Measurements from ENCODE around the gene TMEM39B.

Gene TMEM39B

DNA sequence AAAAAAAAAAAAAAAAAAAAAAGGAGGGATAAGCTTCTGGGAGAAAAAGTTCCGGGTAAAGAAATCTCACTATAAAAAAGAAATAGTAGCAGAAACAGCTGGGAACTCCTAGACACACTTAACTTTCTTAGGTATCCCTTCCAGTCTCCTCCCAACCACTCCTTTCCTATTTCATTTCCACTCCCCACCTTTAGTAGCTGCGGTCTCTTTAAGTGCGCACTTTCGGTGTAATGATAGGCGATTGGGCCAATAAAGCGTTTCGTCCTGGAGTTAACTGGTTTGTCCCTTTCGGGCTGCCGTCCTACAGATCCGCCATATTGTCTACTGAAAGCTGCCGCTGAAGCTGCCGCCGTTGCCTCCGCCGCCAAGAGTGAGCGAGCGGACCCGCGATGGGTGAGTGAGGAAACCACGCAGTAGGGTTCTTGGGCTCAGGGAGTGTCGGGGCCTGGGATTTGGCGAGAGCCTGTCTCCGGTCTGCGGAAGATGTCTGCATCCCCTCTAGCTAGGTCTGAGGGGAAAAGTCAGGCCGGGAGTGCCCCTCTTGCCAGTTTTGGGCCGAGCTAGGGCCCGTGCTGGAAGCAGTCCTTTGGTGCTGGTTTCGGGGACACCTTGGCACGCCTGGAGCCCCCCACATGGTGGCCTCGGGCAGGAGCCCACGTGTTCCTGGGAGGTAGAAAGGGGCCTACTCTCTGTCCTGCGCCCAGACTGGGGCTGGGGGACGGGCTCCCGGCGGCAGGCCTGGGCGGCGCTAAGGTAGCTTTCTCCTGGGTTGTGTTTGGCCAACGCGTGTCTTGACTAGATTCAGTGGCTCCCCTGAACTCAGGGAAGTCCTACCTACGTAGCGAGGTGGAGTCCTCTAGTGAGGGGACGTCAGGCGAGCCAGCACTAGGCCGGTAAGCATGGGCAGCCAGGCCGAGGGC is 35.3 kb downstream of the TMEM39B start, which contains the start of gene KPNA6:
Gene KPNA6, plus strand, starts transcription at position 315 of the 920 bp plus-strand sequence. Its CDS starts 75 bp downstream, at position 390.
- no peak for TF ChIP-seq EZH2 (IDR thresholded peaks at IDR 0.05; ENCODE audit: borderline replicate concordance, low read length)
- TF ChIP-seq, protein P1, sequence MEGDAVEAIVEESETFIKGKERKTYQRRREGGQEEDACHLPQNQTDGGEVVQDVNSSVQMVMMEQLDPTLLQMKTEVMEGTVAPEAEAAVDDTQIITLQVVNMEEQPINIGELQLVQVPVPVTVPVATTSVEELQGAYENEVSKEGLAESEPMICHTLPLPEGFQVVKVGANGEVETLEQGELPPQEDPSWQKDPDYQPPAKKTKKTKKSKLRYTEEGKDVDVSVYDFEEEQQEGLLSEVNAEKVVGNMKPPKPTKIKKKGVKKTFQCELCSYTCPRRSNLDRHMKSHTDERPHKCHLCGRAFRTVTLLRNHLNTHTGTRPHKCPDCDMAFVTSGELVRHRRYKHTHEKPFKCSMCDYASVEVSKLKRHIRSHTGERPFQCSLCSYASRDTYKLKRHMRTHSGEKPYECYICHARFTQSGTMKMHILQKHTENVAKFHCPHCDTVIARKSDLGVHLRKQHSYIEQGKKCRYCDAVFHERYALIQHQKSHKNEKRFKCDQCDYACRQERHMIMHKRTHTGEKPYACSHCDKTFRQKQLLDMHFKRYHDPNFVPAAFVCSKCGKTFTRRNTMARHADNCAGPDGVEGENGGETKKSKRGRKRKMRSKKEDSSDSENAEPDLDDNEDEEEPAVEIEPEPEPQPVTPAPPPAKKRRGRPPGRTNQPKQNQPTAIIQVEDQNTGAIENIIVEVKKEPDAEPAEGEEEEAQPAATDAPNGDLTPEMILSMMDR (IDR thresholded peaks at IDR 0.05; ENCODE audit: low read length), result no peak
- Histone ChIP-seq H3K79me2 (ENCODE audit: insufficient read depth, low read length) (peaks cover 46% of the 10 kb centered on the region), H3K9me3 (ENCODE audit: low read length) (no peaks in the 10 kb centered on the region), H4K20me1 (ENCODE audit: insufficient read depth, low read length) (no peaks in the 10 kb centered on the region), H3K27ac (ENCODE audit: low read depth, low read length, poor library complexity, severe bottlenecking) (peak within 1 kb of the TSS; percentile 81), H3K9ac (ENCODE audit: low read length) (peak within 1 kb of the TSS; percentile 89), H3K27me3 (ENCODE audit: insufficient read depth, low read length) (no peaks in the 10 kb centered on the region), H3K4me2 (ENCODE audit: low read length) (peak within 1 kb of the TSS; percentile 88), H3K4me3 (ENCODE audit: low read depth, low read length, poor library complexity, severe bottlenecking) (peak within 1 kb of the TSS; percentile 83), H3F3A (ENCODE audit: insufficient read depth, low read length) (0 out of 2 replicates have a peak, but pooled peaks cover 3% of the 10 kb centered on the region), H3K9me2 (ENCODE audit: low read depth, low read length) (no peaks in the 10 kb centered on the region), H3K4me1 (ENCODE audit: insufficient read depth, low read length, severe bottlenecking) (peaks cover 38% of the 10 kb centered on the region), H3K36me3 (ENCODE audit: insufficient read depth, low read length) (no peaks in the 10 kb centered on the region), H2AFZ (ENCODE audit: low read length) (peak within 1 kb of the TSS; percentile 60; the same call in 1 of the 2 replicates)

DNA sequence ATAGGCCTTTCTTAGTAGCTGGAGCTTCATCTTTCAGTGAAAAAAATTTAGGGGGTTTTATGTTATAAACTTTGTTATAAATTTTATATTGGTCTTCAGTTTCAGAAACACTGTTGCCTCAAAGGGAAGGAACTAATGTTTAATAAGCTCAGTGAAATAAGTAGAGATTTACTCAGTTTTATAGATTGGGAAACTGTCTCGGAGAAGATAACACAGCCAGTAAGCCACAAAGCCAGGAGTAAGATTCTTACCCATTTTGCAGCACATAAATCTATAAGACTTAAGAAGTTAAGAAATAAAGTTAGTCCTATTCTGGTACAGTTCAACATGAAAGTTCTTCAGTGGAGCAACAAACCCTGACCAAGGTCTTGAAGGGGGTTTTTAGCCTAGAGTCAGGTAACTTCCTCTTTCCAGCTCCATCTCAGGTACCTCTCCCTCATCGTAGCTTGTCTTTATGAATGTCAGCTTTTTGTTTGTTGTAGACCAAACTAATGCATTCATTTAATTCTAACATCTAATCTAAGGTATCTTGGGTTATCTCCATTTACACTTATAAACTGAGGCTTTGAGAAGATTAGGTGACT is 38.4 kb downstream of the TMEM39B start:
- Histone ChIP-seq H3K27me3 (ENCODE audit: insufficient read depth, low read length) (no peaks in the 10 kb centered on the region), H4K20me1 (ENCODE audit: insufficient read depth, low read length) (no peaks in the 10 kb centered on the region), H3K9ac (ENCODE audit: low read length) (peak overlapping the region; percentile 18; the same call in 1 of the 2 replicates), H3K4me2 (ENCODE audit: low read length) (peak overlapping the region; percentile 35), H3K9me3 (ENCODE audit: low read length) (no peaks in the 10 kb centered on the region), H3K4me3 (ENCODE audit: low read depth, low read length, poor library complexity, severe bottlenecking) (peak overlapping the region; percentile 2), H3K9me2 (ENCODE audit: low read depth, low read length) (no peaks in the 10 kb centered on the region), H3K79me2 (ENCODE audit: insufficient read depth, low read length) (peaks cover 75% of the 10 kb centered on the region), H3K27ac (ENCODE audit: low read depth, low read length, poor library complexity, severe bottlenecking) (peak overlapping the region; percentile 81), H3F3A (ENCODE audit: insufficient read depth, low read length) (0 out of 2 replicates have a peak, but pooled peaks cover 3% of the 10 kb centered on the region), H3K36me3 (ENCODE audit: insufficient read depth, low read length) (peaks cover 6% of the 10 kb centered on the region; the same call in 1 of the 2 replicates), H2AFZ (ENCODE audit: low read length) (no peak overlapping the region), H3K4me1 (ENCODE audit: insufficient read depth, low read length, severe bottlenecking) (peaks cover 38% of the 10 kb centered on the region)
- TF ChIP-seq EZH2 (IDR thresholded peaks at IDR 0.05; ENCODE audit: borderline replicate concordance, low read length), result no peak
- TF ChIP-seq, protein P1 (IDR thresholded peaks at IDR 0.05; ENCODE audit: low read length), result no peak

DNA sequence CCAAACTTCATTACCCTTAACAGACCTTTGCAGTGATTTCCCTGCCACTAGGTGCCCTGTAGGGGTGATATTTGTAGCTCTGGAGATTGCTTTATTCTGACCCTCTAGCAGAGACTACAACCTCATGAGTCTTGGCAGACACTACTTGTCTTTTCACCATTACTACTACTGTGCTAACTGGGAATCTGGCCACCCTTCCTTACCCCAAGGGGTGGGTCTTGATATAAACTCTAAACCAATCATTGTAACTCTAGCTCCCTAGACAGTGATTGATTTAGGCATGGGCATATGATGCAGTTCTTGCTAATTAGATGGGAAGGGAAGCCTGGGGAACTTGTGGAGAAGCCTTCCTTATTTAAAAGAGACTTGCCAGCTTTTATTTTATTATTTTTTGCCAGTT is 39.0 kb downstream of the TMEM39B start:
- peaks cover 10% of the 10 kb centered on the region; the same call in 1 of the 2 replicates for H3K36me3 ChIP-seq (ENCODE audit: insufficient read depth, low read length)
- no peaks in the 10 kb centered on the region for H3K9me2 ChIP-seq (ENCODE audit: low read depth, low read length)
- no peaks in the 10 kb centered on the region for H3K9me3 ChIP-seq (ENCODE audit: low read length)
- no peaks in the 10 kb centered on the region for H4K20me1 ChIP-seq (ENCODE audit: insufficient read depth, low read length)
- peak overlapping the region; percentile 2 for H3K4me3 ChIP-seq (ENCODE audit: low read depth, low read length, poor library complexity, severe bottlenecking)
- no peak overlapping the region; the same call in 1 of the 2 replicates for H3K9ac ChIP-seq (ENCODE audit: low read length)
- peak overlapping the region; percentile 35; the same call in 1 of the 2 replicates for H3K4me2 ChIP-seq (ENCODE audit: low read length)
- H3F3A ChIP-seq (ENCODE audit: insufficient read depth, low read length), result 0 out of 2 replicates have a peak, but pooled peaks cover 3% of the 10 kb centered on the region
- peaks cover 79% of the 10 kb centered on the region for H3K79me2 ChIP-seq (ENCODE audit: insufficient read depth, low read length)
- H3K27ac ChIP-seq (ENCODE audit: low read depth, low read length, poor library complexity, severe bottlenecking), result peak overlapping the region; percentile 81
- TF ChIP-seq, protein P1 (IDR thresholded peaks at IDR 0.05; ENCODE audit: low read length), result 0 out of 2 replicates have a peak, but pooled peaks have one; percentile 8
- no peak for TF ChIP-seq EZH2 (IDR thresholded peaks at IDR 0.05; ENCODE audit: borderline replicate concordance, low read length)
- H2AFZ ChIP-seq (ENCODE audit: low read length), result no peak overlapping the region
- no peaks in the 10 kb centered on the region for H3K27me3 ChIP-seq (ENCODE audit: insufficient read depth, low read length)
- peaks cover 38% of the 10 kb centered on the region for H3K4me1 ChIP-seq (ENCODE audit: insufficient read depth, low read length, severe bottlenecking)
